NOMO-1 (cell line): ENCODE measurements around the gene TAGLN.
A peak's percentile ranks its signal among the peaks of the same experiment; 100 is the strongest.

Source experiments
- DNase-seq, 2 experiments: peaks; one replicate each; lab custom pipeline; 2025; ENCODE audit not compliant: unreplicated experiment in 2 of 2; lab: John Stamatoyannopoulos, UW

TAGLN gene

GRCh38 chr11:117229931-117230285 lies 30.7 kb downstream of the TAGLN start:
- no peak for DNase-seq

GRCh38 chr11:117230286-117230961 lies 31.3 kb downstream of the TAGLN start:
- no peak for DNase-seq

GRCh38 chr11:117230999-117231841 lies 32.0 kb downstream of the TAGLN start:
- no peak for DNase-seq

GRCh38 chr11:117231842-117232091 lies 32.6 kb downstream of the TAGLN start, which contains the start of gene PCSK7:
TSS of gene PCSK7 (minus strand) at chr11:117232073. CDS start at chr11:117229844, 2,229 bp downstream.
- no peak for DNase-seq

- peak; percentile 64 to 81 for DNase-seq
These were observed 33.1 kb downstream of the TAGLN start, which contains the start of gene RNF214 for GRCh38 chr11:117232092-117232878. TSS of gene RNF214 (plus strand) at chr11:117232671. CDS start at chr11:117234273, 1,602 bp downstream.

GRCh38 chr11:117232911-117233409 lies 33.8 kb downstream of the TAGLN start:
- peak in 1 of 2 experiments; percentile 7 for DNase-seq

GRCh38 chr11:117238221-117238620 lies 39.1 kb downstream of the TAGLN start:
- no peak for DNase-seq

GRCh38 chr11:117239295-117239694 lies 40.1 kb downstream of the TAGLN start:
- DNase-seq = no peak

GRCh38 chr11:117248341-117248740 lies 49.2 kb downstream of the TAGLN start:
- DNase-seq = no peak

- no peak for DNase-seq
These were observed 50.4 kb downstream of the TAGLN start for GRCh38 chr11:117249571-117249970.

- DNase-seq = no peak
These were observed 52.3 kb downstream of the TAGLN start for GRCh38 chr11:117251506-117251905.

- DNase-seq = no peak
These were observed 56.8 kb downstream of the TAGLN start for GRCh38 chr11:117255966-117256365.

- DNase-seq = no peak
These were observed 57.4 kb downstream of the TAGLN start for GRCh38 chr11:117256573-117256972.
